ENCODE results near the gene MAP2. TPM values are rescaled to one million over a fixed set of nuclear protein-coding genes. Genes with fewer than 3 reads are reported as not detected.
A peak's percentile ranks its signal among the peaks of the same experiment; 100 is the strongest.

The MAP2 gene
- total and polyA plus RNA-seq, 9 donors = 5.4 to 23.9 (median 9.6) TPM

DNA sequence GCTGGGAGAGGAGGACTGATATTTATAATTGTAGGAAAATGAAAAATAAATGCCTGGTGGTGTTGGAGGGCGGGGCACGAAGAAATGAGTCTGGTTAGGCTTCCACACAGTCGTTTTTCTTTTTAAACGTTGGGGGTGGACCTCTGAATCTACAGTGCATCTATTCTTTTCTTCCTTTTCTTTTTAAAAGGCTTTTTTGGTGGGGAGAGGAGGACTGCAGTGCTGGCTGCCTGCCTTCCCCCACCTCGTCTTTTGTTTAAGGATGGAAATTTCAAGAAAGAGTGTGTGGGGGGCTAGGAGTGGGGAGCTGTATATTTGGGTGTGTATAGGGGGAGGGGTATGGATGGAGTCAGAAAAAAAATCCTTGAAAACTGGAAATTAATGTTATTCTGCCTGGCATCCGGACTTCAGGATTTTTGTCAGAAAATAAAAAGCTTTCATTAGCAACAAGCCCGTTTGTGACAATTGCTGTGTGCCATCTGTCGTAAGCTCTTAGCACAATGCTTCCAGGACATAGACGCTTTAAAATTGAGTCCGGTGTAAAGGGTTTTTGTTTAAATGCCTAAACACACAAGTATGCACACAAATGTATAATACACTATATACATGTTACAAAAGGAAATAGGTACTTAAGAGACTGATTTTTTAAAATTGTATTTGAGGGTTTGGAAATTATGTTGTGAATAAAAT is 1.1 kb downstream of the MAP2 start:
- no peak for TF ChIP-seq EP300 (IDR thresholded peaks at IDR 0.05)
- Histone ChIP-seq H3K4me3 (peak overlapping the region; percentile 31), H3K27me3 (no peaks in the 10 kb centered on the region), H3K9me3 (no peaks in the 10 kb centered on the region), H3K4me1 (ENCODE audit: insufficient read depth) (peaks cover 2% of the 10 kb centered on the region), H3K27ac (no peak overlapping the region), H3K36me3 (no peaks in the 10 kb centered on the region)
- DNase-seq = no peak
- intact Hi-C loops (cut with DNase I) = loop anchor here in 1 of 4 donors (10.0 kb wide), 1 partner anchor 130 kb away; no protein-coding TSS in a partner anchor
- 1 to 2% (median 2%) methylated on average over 10 of the region's 10 CpGs for WGBS, 3 donors

DNA sequence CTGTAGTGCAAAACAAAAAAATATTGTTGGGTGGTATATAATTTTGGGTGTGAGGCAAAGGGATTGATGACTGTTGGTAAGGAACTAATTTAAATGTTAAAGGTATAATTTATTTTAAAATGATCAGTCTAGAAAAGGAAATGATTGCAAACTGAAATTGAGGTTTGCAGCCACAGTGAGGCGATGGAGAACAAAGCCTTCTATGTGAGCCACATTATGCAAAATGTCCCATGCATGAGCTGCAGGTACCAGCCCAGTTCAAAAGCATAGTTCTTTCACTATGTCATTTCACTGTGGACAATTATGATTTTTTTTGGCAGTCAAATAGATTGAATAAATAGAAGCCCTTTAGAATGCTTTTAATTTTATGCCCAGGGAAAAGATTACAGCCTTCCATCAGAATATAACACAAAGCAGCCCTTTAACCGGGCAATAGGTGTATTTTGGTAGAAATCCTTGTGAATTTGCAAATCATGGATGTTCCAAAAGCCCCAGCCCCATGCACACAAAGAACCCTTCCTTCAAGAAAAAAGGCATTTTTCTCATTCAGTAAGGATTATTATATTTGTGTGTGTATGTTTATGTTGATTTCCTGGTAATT is 1.7 kb downstream of the MAP2 start:
- no peak overlapping the region for H3K27ac ChIP-seq
- intact Hi-C loops (cut with DNase I) = loop anchor here in 1 of 4 donors (10.0 kb wide), 1 partner anchor 129 kb away; no protein-coding TSS in a partner anchor
- no peaks in the 10 kb centered on the region for H3K36me3 ChIP-seq
- H3K27me3 ChIP-seq = no peaks in the 10 kb centered on the region
- 43 to 51% (median 47%) methylated on average over 2 of the region's 2 CpGs for WGBS, 3 donors
- TF ChIP-seq EP300 (IDR thresholded peaks at IDR 0.05) = no peak
- TF ChIP-seq POLR2A (IDR thresholded peaks at IDR 0.05) = no peak
- TF ChIP-seq, protein P1, sequence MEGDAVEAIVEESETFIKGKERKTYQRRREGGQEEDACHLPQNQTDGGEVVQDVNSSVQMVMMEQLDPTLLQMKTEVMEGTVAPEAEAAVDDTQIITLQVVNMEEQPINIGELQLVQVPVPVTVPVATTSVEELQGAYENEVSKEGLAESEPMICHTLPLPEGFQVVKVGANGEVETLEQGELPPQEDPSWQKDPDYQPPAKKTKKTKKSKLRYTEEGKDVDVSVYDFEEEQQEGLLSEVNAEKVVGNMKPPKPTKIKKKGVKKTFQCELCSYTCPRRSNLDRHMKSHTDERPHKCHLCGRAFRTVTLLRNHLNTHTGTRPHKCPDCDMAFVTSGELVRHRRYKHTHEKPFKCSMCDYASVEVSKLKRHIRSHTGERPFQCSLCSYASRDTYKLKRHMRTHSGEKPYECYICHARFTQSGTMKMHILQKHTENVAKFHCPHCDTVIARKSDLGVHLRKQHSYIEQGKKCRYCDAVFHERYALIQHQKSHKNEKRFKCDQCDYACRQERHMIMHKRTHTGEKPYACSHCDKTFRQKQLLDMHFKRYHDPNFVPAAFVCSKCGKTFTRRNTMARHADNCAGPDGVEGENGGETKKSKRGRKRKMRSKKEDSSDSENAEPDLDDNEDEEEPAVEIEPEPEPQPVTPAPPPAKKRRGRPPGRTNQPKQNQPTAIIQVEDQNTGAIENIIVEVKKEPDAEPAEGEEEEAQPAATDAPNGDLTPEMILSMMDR (IDR thresholded peaks at IDR 0.05) = peak in 1 of 3 donors; percentile 16
- peaks cover 2% of the 10 kb centered on the region for H3K4me1 ChIP-seq (ENCODE audit: insufficient read depth)
- no peaks in the 10 kb centered on the region for H3K9me3 ChIP-seq
- no peak for DNase-seq
- H3K4me3 ChIP-seq = no peak overlapping the region

DNA sequence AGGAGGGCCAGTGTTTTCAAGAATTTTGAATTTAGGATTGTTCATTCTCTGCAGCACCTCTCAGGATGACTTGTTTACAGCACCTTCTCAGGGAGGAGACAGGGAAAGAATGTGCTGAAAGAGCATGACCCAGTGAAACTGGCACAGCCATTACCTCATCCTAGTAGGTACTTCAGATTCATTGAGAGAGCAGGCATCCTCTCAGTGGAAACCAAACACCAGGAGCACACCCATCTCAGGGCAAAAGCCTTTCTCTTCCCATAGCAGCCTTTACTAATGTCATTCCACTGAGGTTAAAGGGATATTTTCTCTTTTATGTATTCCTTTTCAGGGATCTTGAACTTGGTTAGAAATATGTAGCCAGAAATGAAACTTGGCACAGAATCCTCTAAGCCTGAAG is 2.6 kb downstream of the MAP2 start:
- no peak overlapping the region for H3K4me3 ChIP-seq
- TF ChIP-seq EP300 (IDR thresholded peaks at IDR 0.05) (no peak), POLR2A (IDR thresholded peaks at IDR 0.05) (no peak)
- TF ChIP-seq, protein P1 (IDR thresholded peaks at IDR 0.05) = no peak
- no peaks in the 10 kb centered on the region for H3K9me3 ChIP-seq
- no peaks in the 10 kb centered on the region for H3K27me3 ChIP-seq
- H3K4me1 ChIP-seq (ENCODE audit: insufficient read depth) = peaks cover 2% of the 10 kb centered on the region
- no peaks in the 10 kb centered on the region for H3K36me3 ChIP-seq
- intact Hi-C loops (cut with DNase I) = loop anchor here in 1 of 4 donors (10.0 kb wide), 1 partner anchor 128 kb away; no protein-coding TSS in a partner anchor
- H3K27ac ChIP-seq = no peak overlapping the region
- no peak for DNase-seq

DNA sequence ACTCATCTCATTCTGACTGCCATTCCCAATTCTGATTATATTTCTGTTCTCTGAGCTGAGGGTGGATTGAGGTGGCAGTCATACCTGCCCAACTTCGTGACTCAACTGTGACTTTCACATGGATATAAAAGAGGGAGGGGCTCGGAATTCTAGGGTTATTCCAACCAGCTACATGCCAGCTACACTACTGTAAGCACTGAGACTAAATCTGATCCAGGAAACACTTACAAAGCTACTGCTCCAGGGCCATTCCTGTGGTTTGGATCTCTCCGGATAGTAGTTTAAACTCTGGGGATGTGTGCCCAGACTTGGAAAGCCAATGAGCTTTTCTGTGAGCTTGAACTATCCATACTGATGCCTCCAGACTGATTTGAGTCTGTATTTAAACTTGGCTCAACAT is 7.9 kb downstream of the MAP2 start:
- no peak overlapping the region for H3K27ac ChIP-seq
- H3K27me3 ChIP-seq = no peaks in the 10 kb centered on the region
- no peak overlapping the region for H3K4me3 ChIP-seq
- no peak for TF ChIP-seq EP300 (IDR thresholded peaks at IDR 0.05)
- TF ChIP-seq POLR2A (IDR thresholded peaks at IDR 0.05) = no peak
- TF ChIP-seq, protein P1 (IDR thresholded peaks at IDR 0.05) = no peak
- no peaks in the 10 kb centered on the region for H3K4me1 ChIP-seq (ENCODE audit: insufficient read depth)
- no peak for DNase-seq
- intact Hi-C loops (cut with DNase I) = no loop called here
- no peaks in the 10 kb centered on the region for H3K36me3 ChIP-seq
- H3K9me3 ChIP-seq = no peaks in the 10 kb centered on the region
- 74 to 84% (median 76%) methylated on average over 3 of the region's 3 CpGs for WGBS, 3 donors

GRCh38 chr2:209441541-209441940 is 17.7 kb downstream of the MAP2 start:
- no peak overlapping the region for H3K27ac ChIP-seq
- H3K4me3 ChIP-seq = no peak overlapping the region
- no peaks in the 10 kb centered on the region for H3K4me1 ChIP-seq (ENCODE audit: insufficient read depth)
- no peaks in the 10 kb centered on the region for H3K9me3 ChIP-seq
- no peak for DNase-seq
- H3K27me3 ChIP-seq = no peaks in the 10 kb centered on the region
- intact Hi-C loops (cut with DNase I) = no loop called here
- no peak for TF ChIP-seq POLR2A (IDR thresholded peaks at IDR 0.05)
- TF ChIP-seq, protein P1 (IDR thresholded peaks at IDR 0.05) = no peak
- TF ChIP-seq EP300 (IDR thresholded peaks at IDR 0.05) = no peak
- no peaks in the 10 kb centered on the region for H3K36me3 ChIP-seq
- 16 to 30% (median 17%) methylated on average over 3 of the region's 3 CpGs for WGBS, 3 donors

Measured in ovary (tissue), 9 donors.